Non-pigmented ciliary epithelial cell (primary cell): ENCODE data around the gene MRAS.
"Not testable (repeated sequence)": the region's sequence is repeated elsewhere in the genome, so short reads cannot be mapped to it uniquely, and the experiment has no call there.

Experiments used
- DNase-seq: peaks from one replicate; pipeline ENCODE4 v3.0.0-alpha.2; 2010; ENCODE audit warnings: low read depth

The MRAS gene

DNA sequence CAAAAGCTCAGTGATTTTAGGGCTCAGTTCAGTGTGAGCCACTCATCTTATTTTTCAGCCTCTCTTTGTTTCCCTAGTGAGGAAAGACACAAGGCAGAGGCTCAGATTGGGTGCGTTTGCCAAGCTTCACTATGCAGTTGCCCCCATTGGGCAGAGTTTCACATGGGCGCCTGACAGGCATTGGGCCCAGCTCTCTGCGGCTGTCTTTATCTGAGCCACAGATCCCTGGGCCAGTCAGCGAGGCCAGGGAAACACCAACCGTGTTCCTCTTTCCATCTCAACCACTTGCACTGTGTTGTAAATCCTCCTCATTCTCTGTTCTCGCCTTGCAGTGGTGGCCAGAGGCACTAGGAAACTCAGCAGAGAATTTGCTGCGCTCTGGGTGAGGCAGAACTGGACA is 96.9 kb downstream of the MRAS start:
- no peak for DNase-seq

DNA sequence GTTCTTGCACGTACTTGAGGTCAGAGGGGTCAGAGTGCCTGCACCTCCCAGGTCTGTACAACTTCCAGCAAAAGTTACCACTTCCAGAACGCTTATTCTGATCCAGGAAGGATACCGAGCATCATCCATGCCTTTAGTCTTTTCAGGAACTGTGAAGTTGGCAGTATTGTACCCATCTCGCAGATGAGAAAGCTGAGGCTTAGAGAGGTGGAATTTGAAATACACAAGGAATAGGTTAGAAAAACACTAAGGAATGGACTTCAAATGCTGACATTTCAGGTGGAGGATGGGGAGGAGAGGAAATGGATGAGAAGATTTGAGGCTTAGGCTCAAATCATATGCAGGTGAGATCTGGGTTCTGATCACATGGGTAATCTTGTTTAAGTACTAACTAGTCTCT is 97.3 kb downstream of the MRAS start:
- DNase-seq: no peak

DNA sequence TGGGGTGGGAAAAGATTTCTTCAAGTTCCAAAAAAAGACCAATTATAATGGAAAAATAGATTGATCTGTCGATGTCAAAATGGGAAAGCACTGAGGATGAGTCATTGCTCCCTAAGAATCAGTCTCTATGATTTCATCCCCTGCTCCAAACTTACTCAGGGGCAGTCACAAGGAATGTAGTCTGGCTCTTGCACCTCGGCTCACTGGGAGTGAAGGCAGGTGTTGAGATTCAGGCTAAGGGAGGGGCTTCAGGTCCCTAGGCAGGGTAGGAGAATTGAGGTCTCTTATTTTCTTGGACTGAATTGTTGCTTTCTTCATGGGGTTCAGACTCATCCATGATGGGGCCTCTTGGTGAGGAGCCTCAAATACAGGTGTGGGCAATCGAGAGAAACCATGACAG is 100.3 kb downstream of the MRAS start:
- no peak for DNase-seq

DNA sequence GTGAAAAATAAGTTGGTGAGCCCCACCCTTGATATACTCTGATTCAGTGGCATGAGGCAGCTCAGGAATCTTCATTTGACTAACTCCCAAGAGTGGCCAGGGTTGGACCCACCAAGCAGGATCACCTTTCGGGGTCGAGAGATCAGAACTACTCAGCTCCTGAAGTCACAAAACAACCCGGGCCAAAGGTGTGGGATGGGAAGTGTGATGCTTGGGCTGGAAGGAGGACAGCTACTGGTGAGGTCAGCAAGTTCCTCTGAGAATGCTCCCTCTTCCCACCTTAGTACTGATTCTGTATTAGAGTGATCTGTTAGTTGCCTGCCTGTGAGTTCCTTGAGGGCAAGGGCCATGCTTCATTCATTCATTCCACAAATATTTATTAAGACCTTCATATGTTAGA is 101.1 kb downstream of the MRAS start:
- no peak for DNase-seq

DNA sequence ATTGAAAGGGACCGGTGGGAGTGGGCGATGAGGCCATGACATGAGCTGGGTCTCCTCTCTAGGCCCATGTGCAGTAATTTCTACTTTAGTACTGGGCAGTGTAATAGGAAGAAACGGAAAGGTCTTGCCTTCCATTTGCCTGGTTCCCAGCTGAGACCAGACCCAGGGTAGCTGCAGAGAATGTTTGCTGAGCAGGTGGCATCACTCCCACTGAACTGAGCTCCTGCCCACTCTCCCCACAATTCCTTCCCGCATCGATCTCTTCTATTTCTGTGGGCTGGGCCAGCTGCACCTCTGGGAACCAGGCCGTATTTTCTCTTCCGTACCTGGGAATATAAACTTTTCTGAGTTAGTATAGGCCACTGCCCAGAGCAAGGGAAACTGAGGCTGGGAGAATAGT is 101.8 kb downstream of the MRAS start:
- DNase-seq: no peak

DNA sequence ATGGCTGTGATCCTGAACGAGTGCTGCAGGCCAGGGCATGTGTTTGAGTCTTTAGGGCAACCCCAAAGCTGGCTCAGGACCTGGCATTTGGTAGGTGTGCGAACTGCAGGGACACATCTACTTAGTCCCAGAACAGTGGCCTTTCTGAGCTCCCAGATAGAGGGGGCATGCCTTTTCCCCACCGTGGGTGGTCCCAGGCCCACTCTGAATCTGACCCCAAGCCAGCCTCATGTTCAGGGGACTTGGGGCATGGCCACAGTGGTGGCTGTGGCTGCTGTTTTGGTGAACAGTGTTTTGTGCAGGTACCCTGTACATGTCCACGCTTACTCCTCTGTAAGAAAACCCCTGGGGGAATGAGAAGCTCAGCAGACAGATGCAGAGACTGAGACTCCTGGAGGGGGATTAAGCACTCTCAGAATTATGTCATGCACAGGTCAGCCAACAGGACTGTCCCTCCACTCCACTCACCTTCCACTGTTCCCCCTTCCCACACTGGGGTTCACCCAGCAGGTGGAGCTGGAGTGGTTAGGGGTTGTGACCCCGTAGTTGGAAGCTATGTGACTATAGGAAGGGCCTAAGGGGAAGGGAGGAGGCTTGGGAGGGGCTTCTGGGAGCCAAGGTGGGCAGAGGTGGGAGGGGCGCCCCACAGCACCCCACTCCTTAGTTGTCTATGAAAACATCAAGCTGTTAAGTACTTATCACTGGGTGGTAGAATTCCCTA is 102.5 kb downstream of the MRAS start:
- DNase-seq: no peak

DNA sequence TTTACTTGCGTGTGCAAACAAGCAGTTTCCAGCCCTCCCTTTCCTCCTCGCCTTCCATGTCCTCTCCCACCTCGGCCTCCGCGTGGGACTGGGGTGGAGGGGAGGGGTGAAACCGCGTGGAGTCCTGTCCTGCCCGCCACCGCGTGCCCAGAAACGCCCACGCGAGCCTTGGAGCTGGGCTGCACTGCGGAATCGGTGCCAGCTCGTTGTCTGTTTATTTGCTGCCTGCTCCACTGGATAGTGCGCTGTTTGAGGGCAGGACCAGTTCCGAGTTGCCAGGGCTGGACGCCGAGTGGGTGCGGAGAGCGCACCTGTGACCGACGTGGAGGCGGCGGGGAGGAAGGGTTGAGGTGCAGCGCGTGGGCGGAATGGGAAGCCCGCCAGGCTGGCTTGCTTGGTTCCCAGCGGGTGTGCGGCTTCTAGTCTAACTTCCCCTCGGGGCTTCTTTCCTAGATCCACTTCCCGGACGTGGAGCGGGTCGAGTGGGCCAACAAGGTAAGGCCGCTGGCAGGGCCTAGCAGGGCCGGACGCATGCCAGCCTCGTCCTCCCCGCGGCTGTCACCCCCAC is 103.3 kb downstream of the MRAS start:
- no peak for DNase-seq

DNA sequence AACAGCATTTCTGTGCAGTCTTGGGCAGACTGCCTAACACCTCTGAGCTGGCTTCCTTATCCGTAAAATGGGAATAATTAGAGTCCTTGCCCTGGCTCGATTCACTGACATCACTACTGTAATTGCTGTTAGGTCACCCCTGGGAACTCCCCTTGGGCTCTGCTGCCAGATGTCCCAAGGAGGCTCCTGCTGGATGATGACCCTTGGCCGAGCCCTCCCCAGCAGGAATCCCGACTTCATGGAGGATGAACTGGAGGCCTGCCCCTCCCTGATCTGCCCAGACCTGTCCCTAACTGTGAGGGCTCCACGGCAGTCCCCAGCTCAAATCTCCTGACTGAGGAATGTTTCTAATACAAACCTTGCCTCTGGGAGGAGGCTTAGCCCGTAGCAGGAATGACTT is 104.1 kb downstream of the MRAS start:
- DNase-seq: no peak

DNA sequence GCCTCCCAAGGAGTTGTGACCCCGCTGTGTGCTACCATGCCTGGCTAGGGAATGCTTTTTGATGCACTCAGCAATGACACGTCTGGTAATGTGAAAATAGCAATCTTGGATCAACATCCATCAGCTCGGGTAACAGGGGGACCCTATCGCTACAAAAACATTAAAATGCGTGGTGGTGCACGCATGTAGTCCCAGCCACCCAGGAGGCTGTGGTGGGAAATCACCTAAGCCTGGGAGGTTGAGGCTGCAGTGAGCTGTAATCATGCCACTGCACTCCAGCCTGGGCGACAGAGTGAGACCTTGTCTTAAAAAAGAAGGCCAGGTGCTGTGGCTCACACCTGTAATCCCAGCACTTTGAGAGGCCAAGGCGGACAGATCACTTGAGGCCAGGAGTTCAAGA is 105.6 kb downstream of the MRAS start:
- DNase-seq: not testable (repeated sequence)
